Esophagus squamous epithelium (tissue), 5 donors: Measurements from ENCODE around the gene ZDHHC20. TPM values are rescaled to one million over a fixed set of nuclear protein-coding genes. Genes with fewer than 3 reads are reported as not detected.

Experiments used
- DNase-seq: peaks from one replicate; lab custom pipeline; 2025; lab: John Stamatoyannopoulos, UW
- H3K27ac ChIP-seq, 4 donors: fragments of 200-600 bp; sonication (generic); one replicate each; pipeline ENCODE4 v1.5.1; 2016 to 2019; ENCODE audit warnings: mild to moderate bottlenecking in 1 of 4
- H3K27me3 ChIP-seq, 4 donors: fragments of 200-600 bp; sonication (generic); 1 replicate in 3 of 4; 2 replicates in 1 of 4; pipeline versions ENCODE4 v1.5.1 to v1.6.0; 2017 to 2021; ENCODE audit warnings: antibody characterized with exemption in 1 of 4
- H3K36me3 ChIP-seq, 3 donors: fragments of 200-600 bp; sonication (generic); one replicate each; pipeline ENCODE4 v1.5.1; 2016 to 2019
- H3K4me1 ChIP-seq, 3 donors: fragments of 200-600 bp; sonication (generic); one replicate each; pipeline ENCODE4 v1.5.1; 2017 to 2019
- H3K4me3 ChIP-seq, 4 donors: fragments of 200-600 bp; sonication (generic); 1 replicate in 3 of 4; 2 replicates in 1 of 4; pipeline ENCODE4 v1.5.1; 2016 to 2019; ENCODE audit warnings: mild to moderate bottlenecking in 2 of 4, moderate library complexity in 1 of 4
- H3K9me3 ChIP-seq, 3 donors: fragments of 200-600 bp; sonication (generic); one replicate each; pipeline ENCODE4 v1.5.1; 2016 to 2019
- POLR2A ChIP-seq, 4 donors: fragments of 450-650 bp; IDR thresholded peaks; one replicate each; pipeline ENCODE4 v1.6.1; 2017; ENCODE audit warnings: antibody characterized with exemption in 4 of 4, mild to moderate bottlenecking in 4 of 4, moderate library complexity in 3 of 4
- WGBS, 2 donors: methylation state at CpG; one replicate each; pipeline ENCODE4 v1.1.5; 2018; 5-methylcytosine and 5-hydroxymethylcytosine counted together
- intact Hi-C: fragments of 100-400 bp; cut with DNase I; formaldehyde crosslinking; loops from one replicate; pipeline ENCODE4 v1.15.0; 2022
- total RNA-seq, 4 donors: library from RNA; depleted of rRNA; stranded (reverse); fragments of >200 nt; gene quantifications; one replicate each; pipeline ENCODE4 v1.1.0, GENCODE V29; 2016
- TF ChIP-seq, protein P1 (sequence below), 6 experiments: fragments of 450-650 bp in 4 of 6; fragments of 200-600 bp in 2 of 6; sonication (generic) in 2 of 6; IDR thresholded peaks; one replicate each; pipeline ENCODE4 v1.5.1; 2016 to 2019; ENCODE audit warnings: antibody characterized with exemption in 6 of 6, mild to moderate bottlenecking in 4 of 6, moderate library complexity in 4 of 6
- donor health status: DM: yes; HTN: yes; CAD: no.

The ZDHHC20 gene
- total RNA-seq, 4 donors from 2014 or later: 64.0 to 83.9 (median 74.9) TPM

DNA sequence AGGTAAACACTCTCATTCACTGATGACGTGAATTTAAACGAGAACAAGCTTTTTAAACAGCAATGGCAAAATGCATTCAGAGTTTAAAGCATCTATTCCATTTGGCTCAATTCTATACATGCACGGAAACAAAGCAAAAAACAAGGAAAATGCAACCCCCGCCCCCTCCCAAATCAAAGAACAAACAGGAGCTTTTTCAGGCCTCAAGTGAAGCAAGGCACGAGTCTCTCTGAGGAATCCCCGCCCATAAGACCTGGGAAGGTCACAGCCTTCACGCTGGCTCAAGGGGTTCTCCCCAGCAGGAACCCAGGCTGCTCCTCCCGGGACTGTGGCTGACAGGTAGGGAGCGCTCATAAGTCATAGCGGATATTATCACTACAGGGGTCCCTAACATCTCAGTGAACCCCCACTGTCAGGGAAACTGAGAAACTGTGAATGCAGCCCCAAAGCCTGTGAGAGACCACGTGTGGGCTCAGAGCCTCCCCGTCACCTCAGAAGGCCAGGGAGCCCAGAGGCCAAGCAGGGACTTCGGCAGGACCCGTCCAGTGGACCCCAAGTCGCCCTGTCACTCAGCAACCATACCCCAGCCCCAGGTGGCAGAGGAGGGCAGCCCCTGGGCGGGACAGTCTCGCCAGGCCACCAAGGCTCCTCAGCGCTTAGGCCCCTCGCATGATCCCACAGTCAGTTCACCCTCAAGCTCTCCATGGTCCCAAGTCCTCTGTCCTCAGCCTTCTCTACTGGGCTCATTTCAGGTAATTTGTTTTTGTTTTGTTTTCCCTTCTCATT, 117.3 kb downstream of the ZDHHC20 start:
- H3K27ac ChIP-seq: no peak overlapping the region
- intact Hi-C loops: no loop called here
- 85 to 92% methylated on average over 11 to 18 of the region's 19 CpGs for WGBS, 2 donors
- H3K27me3 ChIP-seq: no peaks in the 10 kb centered on the region
- no peak overlapping the region for H3K4me3 ChIP-seq
- TF ChIP-seq, protein P1, sequence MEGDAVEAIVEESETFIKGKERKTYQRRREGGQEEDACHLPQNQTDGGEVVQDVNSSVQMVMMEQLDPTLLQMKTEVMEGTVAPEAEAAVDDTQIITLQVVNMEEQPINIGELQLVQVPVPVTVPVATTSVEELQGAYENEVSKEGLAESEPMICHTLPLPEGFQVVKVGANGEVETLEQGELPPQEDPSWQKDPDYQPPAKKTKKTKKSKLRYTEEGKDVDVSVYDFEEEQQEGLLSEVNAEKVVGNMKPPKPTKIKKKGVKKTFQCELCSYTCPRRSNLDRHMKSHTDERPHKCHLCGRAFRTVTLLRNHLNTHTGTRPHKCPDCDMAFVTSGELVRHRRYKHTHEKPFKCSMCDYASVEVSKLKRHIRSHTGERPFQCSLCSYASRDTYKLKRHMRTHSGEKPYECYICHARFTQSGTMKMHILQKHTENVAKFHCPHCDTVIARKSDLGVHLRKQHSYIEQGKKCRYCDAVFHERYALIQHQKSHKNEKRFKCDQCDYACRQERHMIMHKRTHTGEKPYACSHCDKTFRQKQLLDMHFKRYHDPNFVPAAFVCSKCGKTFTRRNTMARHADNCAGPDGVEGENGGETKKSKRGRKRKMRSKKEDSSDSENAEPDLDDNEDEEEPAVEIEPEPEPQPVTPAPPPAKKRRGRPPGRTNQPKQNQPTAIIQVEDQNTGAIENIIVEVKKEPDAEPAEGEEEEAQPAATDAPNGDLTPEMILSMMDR (IDR thresholded peaks at IDR 0.05): no peak
- no peak for TF ChIP-seq POLR2A (IDR thresholded peaks at IDR 0.05)
- H3K9me3 ChIP-seq: no peaks in the 10 kb centered on the region
- no peaks in the 10 kb centered on the region for H3K36me3 ChIP-seq
- H3K4me1 ChIP-seq: no peaks in the 10 kb centered on the region
- DNase-seq: no peak

DNA sequence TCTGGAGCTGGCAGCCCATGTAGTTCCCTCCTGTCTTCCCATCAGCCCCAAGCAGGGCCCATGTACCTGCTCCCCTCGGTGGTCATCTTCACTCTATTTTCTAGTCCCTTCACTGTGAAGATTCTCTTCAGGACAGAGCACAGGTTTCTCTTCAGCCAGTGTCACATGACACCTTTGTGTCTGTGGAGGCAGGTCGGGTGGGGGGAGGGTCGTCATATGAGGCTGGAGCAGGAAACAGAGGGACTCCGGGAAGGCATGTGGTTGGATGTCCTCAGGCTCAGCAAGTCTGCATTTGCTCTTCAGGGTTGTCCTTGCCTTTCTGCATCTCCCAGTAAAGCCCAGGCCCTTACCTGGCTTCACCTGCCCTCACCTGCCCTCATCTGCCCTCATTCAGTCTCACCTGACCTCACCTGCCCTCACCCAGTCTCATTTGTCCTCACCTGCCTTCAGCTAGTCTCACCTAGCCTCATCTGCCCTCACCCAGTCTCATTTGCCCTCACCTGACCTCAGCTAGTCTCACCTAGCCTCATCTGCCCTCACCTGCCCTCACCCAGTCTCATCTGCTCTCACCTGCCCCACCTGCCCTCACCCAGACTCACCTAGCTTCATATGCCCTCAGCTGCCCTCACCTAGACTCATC, 120.3 kb downstream of the ZDHHC20 start:
- DNase-seq: no peak
- 12 to 36% methylated on average over 3 to 4 of the region's 4 CpGs for WGBS, 2 donors
- no peak overlapping the region for H3K4me3 ChIP-seq
- H3K27ac ChIP-seq: no peak overlapping the region
- H3K27me3 ChIP-seq: no peaks in the 10 kb centered on the region
- H3K9me3 ChIP-seq: no peaks in the 10 kb centered on the region
- intact Hi-C loops: no loop called here
- H3K4me1 ChIP-seq: no peaks in the 10 kb centered on the region
- TF ChIP-seq, protein P1 (IDR thresholded peaks at IDR 0.05): no peak
- no peak for TF ChIP-seq POLR2A (IDR thresholded peaks at IDR 0.05)
- no peaks in the 10 kb centered on the region for H3K36me3 ChIP-seq

DNA sequence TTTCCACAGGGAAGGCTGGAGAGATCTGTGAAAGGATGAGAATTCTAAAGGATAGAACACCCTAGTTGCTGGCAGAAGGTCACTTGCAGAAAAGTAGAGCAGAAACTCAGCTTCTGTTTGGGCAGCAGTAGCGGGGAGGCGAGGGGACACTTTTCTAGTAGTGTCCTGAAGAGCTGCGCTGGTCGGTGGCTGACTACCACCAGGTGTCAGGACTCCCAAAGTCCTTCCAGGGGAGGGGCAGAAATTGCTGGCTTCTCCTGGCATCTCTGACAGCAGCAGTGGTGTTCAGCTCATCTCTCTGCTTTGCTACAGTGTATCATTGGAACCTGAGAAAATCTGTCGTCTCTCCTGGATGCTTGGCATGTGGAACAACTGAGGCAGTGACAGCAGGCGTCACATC, 120.9 kb downstream of the ZDHHC20 start:
- Histone ChIP-seq H3K9me3 (no peaks in the 10 kb centered on the region), H3K4me3 (no peak overlapping the region), H3K27me3 (no peaks in the 10 kb centered on the region), H3K27ac (no peak overlapping the region), H3K36me3 (no peaks in the 10 kb centered on the region), H3K4me1 (no peaks in the 10 kb centered on the region)
- TF ChIP-seq POLR2A (IDR thresholded peaks at IDR 0.05): no peak
- TF ChIP-seq, protein P1 (IDR thresholded peaks at IDR 0.05): no peak
- 79 to 90% methylated on average over 4 of the region's 6 CpGs for WGBS, 2 donors
- intact Hi-C loops: no loop called here
- no peak for DNase-seq

DNA sequence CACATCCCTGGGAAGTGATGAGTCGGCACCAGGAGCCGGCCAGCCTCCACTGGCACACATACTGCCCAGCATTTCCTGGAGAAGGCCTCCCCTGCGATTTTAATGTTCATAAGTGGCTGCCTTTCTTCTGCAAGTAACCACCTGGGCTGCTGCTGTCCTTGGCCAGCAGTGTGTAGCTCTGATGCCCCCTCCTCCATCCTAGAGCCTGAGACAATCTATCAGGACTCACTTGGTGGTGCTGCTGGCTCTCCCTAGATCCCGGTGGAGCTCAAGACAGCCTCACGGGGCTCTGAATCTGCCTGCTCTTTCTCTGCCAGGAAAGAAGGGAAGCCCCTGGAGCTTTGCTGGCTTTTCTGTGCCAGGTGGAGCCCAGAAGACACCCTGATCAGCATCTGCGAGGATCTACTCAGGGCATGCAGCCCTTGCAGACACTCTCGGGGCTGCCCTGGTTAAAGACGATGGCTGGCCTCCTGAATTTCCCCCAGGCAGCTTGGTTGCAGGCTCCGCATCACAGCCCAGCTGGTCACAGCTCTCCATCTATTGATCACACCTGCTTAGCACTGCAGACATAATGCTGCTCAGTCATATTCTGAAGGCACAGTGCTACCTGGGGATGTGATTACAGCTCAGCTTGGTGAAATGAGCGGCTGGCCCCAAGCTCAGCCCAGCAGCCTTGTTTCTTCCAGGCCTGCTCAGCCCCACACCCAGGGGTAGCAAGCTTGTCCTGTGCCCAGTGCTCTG, 122.3 kb downstream of the ZDHHC20 start:
- no peak for TF ChIP-seq POLR2A (IDR thresholded peaks at IDR 0.05)
- TF ChIP-seq, protein P1 (IDR thresholded peaks at IDR 0.05): no peak
- H3K27ac ChIP-seq: no peak overlapping the region
- WGBS, 2 donors: 69 to 74% methylated on average over 4 to 7 of the region's 10 CpGs
- H3K27me3 ChIP-seq: no peaks in the 10 kb centered on the region
- H3K36me3 ChIP-seq: no peaks in the 10 kb centered on the region
- H3K4me3 ChIP-seq: no peak overlapping the region
- H3K4me1 ChIP-seq: no peaks in the 10 kb centered on the region
- H3K9me3 ChIP-seq: no peaks in the 10 kb centered on the region
- no peak for DNase-seq
- intact Hi-C loops: no loop called here

DNA sequence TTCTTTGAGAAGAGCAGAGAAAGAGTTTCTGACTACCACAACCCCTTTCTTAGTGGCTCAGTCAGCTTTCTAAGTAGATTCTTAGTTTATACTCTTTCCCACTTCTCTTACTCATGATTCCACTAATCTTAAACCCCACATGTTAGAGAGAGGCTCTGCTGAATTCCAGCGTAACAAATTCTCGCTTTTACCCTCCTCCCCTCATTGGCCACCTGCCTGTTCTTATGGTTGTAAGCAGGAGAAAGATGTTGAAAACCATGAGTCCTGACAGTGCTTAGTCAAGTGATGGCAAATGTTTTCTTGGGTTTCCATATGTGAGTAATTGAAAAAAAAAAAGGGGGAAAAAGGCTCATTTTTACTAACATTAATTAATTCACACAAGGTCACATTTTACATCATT, 125.9 kb downstream of the ZDHHC20 start:
- no peak for DNase-seq
- Histone ChIP-seq H3K36me3 (no peaks in the 10 kb centered on the region), H3K4me1 (no peaks in the 10 kb centered on the region), H3K4me3 (no peak overlapping the region), H3K27ac (no peak overlapping the region), H3K27me3 (no peaks in the 10 kb centered on the region), H3K9me3 (no peaks in the 10 kb centered on the region)
- intact Hi-C loops: no loop called here
- WGBS, 2 donors: 42 to 94% methylated on average over 2 of the region's 2 CpGs
- TF ChIP-seq POLR2A (IDR thresholded peaks at IDR 0.05): no peak
- TF ChIP-seq, protein P1 (IDR thresholded peaks at IDR 0.05): no peak
